ENCODE data around the gene N4BP3.
"Not testable (repeated sequence)": the region's sequence is repeated elsewhere in the genome, so short reads cannot be mapped to it uniquely, and the experiment has no call there.

N4BP3 gene

DNA sequence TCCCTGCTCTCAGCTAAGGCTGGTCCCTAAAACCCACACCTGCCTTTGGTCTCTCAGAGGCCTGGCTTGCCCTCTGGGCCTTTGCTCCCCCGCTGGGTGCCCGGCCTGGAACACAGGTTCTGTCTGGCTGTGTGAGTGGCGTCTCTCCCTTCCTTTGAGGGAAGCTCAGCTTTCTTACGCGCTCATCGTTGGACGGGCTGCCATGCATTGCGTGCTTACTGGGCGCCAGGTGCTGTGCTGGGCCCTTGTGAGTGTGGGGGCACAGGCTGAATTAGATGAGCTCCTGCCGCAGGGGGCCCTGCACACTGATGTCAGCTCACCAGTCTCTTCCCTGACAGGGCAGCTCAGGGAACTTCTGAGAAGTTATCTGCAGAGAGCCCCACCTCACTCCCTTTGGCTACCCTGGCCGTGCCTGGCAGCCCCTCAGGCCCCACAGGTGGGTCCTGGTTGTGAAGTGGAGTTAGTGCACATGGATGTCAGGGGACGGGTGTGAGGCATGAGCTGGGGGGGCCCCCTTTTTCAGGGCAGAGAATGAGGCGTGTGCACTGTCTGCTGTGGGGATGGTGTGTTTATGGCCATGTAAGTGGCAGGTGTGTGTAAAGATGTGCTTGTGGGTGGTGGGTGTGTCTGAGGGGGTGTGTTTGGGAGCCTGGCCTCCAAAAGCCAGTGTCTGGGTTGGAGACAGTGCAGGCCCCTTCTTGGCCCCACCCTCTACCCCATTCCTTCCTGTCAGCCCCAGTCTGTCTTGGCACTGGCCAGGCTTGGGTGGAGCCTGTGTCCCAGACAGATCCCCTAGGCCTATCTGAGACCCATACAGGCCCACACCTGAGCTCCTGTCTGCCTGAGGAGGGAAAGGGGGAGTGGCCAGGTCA, 10.0 kb downstream of the N4BP3 start:
- no peak for DNase-seq

DNA sequence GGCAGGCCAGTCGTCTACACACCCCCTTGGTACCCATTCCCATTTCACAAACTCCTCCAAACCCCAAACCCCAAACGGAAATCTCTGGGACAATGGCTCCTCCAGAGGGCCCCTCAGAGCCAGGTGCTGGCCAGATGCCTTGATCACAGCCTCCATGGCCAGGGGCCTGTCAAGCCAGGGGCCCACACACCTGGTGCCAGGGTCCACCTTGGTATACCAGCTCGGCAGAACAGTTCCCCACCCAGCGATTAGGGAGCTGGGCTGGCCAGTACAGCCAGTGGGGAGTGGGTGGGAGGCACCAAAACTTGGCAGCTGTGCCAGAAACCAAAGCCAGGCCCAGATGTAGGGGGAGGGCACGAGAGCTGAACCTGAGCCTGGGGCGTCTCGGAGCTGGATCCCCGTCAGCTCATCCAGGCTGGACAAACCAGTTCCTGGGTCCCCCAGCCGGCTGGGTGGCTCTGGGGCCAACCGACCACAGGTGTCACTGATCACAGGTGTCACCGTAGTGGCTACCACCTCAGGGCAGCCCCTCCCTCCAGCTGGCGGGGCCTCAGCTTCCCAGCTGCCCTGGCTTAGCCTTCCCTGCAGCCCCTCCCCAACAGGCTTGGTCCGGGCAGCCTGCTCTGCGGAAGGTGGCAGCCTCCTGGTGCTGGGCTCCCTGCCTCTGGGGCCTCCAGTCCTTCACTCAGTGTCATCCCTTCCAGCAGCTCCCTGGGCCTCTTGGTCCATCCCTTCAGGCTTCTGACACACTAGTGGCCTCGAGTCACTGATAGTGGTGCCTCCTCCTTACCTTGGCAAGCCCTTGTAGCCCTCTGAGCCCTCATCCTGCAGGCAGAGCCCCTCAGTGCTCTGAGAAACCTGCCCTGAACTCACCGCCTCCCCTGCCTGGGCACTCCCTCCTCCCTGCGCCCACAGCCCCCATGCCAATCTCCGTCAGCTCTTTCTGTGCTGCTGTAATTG, 10.9 kb downstream of the N4BP3 start:
- no peak for DNase-seq

DNA sequence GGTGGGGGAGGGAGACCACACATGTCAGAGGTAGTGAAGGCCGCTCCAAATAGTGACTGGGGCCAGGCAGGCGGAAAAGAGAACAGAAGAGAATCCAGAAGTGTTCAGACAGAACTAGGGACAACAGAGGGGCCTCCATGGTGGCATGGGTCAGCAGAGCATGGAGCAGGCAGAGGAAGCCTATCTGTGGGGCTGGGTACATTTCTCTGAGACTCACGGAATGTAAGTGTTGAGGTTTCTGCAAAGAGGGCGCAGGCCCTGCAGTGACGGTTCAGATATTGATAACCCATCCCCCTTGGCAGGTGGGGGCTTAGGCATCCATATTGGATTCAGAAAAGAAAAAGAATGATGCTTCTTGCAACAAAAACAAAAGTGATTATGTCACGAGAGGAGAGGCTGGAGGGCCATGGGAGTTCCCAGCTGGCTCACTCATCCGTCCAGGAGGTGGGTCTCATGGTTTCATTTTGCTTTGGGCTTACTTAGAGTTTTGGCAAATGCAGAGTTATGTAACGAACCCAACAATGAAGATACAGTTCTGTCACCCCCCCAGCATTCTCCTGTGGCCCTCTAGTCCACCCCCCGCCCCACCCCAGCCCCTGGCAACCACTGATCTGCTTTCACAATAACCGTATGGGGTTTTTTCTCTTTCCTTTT, 12.0 kb downstream of the N4BP3 start:
- no peak for DNase-seq

GRCh38 chr5:178126556-178126955, 13.2 kb downstream of the N4BP3 start:
- no peak for DNase-seq

GRCh38 chr5:178127300-178128009, 14.1 kb downstream of the N4BP3 start:
- DNase-seq, result not testable (repeated sequence)

DNA sequence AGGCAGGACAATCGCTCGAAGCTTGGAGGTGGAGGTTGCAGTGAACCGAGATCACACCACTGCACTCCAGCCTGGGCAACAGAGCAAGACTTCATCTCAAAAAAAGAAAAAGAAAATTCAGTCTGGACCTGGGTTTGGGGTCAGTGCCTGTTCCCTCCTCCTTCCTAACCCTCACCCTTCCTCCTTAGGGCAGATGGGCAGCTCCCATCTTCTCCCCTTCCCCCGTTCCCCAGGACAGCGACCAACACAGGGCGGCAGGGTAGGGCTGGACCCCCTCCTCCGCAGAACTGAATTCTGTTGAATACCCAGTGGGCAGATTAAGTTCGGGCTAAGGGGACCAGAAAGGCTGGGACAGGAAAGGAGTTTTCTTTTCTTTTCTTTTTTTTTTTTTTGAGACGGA, 16.0 kb downstream of the N4BP3 start:
- DNase-seq, result no peak

- not testable (repeated sequence) for DNase-seq
These were observed 16.9 kb downstream of the N4BP3 start for GRCh38 chr5:178130234-178130575.

DNA sequence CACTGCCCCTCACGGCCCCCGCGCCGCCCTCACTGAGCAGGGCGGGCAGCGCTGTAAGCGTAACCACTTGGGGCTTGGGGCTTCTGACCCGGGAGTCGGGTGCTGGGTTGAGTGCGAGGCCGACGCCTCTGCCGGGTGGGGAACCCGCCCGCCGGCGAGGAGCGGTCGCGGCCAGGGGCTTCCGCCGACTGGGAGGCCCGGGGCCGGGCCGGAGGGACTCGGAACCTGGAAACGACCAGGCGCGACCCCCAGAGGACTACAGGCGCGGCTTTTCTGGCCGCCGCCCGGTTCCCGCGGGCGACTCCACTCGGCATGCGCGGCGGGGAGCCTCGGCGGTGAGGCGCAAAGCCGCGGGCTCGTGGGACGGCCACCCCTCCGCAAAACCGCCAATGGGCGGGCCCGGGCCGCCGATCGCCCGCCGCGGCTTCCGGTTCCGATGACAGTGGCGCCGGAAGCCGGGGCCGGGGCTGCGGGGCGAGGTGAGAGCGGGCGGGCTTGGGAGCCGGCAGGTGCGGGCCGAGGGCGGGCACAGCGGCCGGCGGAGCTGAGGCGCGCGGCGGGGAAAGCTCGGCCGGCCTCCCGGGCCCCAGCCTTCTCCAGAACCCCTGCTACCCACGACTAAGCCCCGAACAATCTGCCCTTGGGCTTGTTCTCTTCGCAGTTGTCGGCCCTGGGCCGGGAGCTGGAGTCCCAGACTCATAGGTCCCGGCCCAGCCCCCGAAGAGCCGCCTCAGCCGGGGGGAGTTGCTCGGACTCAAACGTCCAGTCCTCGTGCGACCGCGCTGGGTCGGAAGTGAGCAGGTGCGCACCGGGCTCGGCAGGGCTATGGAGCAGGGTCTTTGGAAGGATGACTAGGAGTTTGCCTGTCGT, 17.5 kb downstream of the N4BP3 start, which contains the start of gene RMND5B:
Gene RMND5B (plus strand): TSS at position 439 of the 870 bp plus-strand sequence. CDS start 7,106 bp downstream, outside the sequence.
- DNase-seq, result peak; percentile 64

DNA sequence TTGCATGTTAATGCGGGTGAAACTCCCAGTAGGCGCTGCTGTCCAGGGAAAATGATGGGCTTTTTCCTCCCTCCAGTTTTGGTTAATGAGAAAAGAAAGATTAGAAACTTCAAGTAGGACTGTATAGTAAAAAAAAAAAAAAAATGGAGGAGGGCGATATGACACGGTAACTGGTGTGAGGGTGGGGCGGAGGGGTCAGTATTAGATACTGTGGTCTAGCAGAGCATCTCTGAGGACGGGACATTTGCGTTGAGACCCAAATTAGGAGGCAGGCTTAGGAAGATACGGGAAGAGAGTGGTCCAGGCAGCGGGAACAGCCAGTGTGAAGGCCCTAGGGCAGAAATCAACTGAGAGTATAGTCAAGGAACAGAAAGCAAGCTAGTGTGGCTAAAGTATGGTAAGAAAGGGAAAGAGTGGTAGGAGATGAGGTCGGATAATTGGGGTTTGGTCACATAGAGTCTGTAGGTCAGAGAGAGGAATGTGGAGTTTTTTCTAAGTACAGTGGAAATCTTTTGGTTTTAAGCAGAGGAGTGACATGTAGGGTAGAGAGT, 18.2 kb downstream of the N4BP3 start:
- DNase-seq, result no peak

DNA sequence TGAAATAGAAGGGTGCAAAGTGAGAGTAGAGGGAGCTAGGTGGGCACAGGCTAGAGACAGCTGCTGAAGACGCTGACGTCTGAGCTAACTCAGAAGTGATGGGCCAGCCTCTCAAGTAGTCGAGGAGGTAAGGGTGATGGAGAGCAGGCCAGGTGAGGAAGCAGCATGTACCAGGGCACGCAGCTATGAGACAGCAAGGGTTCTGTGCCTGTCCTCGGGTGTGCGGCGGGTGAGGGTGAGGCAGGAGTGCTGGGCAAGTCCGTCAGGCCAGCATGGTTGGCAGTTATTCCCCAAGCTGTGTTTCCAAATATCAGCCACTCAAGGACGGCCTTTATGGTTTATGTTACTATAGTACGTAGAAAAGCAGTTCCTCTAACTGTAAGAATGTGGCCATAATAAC, 23.7 kb downstream of the N4BP3 start:
- DNase-seq, result no peak

DNA sequence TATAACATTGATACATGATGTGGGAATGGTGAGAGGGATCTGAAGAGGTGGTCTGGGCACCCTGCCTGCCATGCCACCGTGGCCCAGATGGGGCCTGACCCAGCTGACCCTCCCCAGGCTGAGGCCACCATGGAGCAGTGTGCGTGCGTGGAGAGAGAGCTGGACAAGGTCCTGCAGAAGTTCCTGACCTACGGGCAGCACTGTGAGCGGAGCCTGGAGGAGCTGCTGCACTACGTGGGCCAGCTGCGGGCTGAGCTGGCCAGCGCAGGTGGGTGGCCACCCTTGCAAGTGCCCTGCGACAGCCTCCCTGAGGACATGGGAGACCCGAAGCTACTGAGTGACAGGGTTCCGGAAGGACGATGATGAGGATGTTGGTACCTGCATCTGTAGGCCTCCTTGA, 24.7 kb downstream of the N4BP3 start:
- no peak for DNase-seq

GRCh38 chr5:178141550-178141949, 28.2 kb downstream of the N4BP3 start:
- DNase-seq, result no peak

DNA sequence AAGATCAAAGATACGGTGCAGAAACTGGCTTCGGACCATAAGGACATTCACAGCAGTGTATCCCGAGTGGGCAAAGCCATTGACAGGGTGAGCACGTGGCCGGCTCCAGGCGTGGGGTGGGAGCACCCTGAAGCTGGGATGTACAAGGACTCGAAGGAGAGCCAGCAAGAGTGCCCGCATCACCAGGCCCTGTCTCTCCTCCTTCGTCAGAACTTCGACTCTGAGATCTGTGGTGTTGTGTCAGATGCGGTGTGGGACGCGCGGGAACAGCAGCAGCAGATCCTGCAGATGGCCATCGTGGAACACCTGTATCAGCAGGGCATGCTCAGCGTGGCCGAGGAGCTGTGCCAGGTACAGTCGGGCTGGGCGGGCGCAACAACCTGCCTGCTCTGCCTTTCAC, 29.3 kb downstream of the N4BP3 start:
- DNase-seq, result no peak

DNA sequence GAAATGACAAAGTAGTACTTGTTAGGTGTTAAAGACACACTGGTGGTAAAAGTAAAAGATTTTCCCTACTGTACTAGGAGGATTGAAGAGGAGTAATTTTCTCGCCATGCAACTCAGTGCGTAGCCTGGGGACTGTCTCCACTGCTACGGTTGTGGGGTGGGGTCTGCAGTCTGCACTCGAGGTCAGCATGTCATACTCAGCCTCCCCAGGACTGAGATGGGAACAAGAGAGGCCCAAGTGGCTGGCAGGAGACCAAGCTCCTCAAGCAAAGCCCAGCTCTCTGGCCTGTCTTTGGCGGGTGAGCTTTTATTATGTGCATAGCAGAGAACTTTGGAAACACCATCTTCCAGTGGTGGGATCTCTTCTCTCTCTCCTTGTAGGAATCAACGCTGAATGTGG, 29.9 kb downstream of the N4BP3 start:
- no peak for DNase-seq

DNA sequence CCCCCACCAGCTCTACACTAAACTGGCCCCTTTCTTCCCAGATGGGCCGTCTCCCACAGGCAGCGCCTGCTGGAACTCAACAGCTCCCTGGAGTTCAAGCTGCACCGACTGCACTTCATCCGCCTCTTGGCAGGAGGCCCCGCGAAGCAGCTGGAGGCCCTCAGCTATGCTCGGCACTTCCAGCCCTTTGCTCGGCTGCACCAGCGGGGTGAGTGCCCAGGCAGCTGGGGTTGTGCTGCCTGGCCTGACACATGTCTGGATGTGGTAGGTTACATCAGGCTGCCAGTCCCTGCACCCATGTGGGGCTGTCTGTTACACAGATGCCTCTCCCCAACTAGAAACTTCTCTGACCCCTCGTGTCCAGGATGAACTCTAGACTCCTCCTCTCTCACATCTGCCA, 30.6 kb downstream of the N4BP3 start:
- no peak for DNase-seq

DNA sequence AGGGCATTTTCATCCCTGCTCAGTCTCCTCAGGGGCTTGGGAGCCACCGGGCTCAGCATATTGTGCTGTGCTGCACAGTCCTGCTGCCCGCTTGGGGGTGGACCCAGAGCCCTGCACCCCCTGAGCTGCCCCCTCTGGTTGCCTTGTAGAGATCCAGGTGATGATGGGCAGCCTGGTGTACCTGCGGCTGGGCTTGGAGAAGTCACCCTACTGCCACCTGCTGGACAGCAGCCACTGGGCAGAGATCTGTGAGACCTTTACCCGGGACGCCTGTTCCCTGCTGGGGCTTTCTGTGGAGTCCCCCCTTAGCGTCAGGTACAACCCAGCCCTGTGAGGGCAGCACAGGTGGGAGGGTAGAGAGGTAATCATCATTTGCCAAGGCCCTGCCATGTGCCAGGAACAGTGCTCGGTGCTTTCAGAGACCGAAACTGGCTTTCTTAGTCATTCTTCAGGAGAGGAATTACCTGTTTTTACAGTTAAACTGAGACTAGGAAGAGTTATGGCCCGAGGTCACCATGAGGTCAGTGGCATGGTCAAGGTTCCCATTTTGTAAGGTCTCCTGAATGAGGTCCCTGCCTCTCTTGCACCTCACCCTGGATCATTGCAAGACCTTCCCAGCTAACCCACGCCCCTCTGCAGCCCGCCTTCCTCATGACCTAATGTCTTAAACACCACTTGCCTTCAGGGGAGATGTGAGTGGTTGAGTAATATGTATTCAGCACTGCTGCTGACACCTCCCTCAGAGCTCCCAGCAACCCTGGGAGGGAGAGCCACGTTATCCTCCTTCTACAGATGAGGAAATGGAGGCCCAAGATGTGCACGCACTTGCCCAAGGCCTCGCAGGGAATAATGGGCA, 32.9 kb downstream of the N4BP3 start:
- DNase-seq, result peak; percentile 13

GRCh38 chr5:178147406-178147805, 34.1 kb downstream of the N4BP3 start:
- no peak for DNase-seq

- no peak for DNase-seq
These were observed 36.0 kb downstream of the N4BP3 start for GRCh38 chr5:178149199-178149932.

GRCh38 chr5:178150977-178151734, 37.8 kb downstream of the N4BP3 start:
- no peak for DNase-seq
